ENCODE measurements around the gene PTGR3. TPM values are rescaled to one million over a fixed set of nuclear protein-coding genes. Genes with fewer than 3 reads are reported as not detected.

The PTGR3 gene
- total RNA-seq, 1 experiment from 2014 or later: 12.2 TPM

GRCh38 chr18:75183973-75184493, 24.9 kb downstream of the PTGR3 start:
- no peak for DNase-seq
- Histone ChIP-seq H3K9me3 (replicated peaks) (no peaks in the 10 kb centered on the region), H3K4me3 (no peak overlapping the region), H3K36me3 (no peaks in the 10 kb centered on the region), H3K27me3 (no peaks in the 10 kb centered on the region), H3K4me1 (no peaks in the 10 kb centered on the region), H3K27ac (no peak overlapping the region)

- Histone ChIP-seq H3K27ac (no peak overlapping the region), H3K27me3 (no peaks in the 10 kb centered on the region), H3K4me1 (no peaks in the 10 kb centered on the region), H3K9me3 (replicated peaks) (no peaks in the 10 kb centered on the region), H3K4me3 (no peak overlapping the region), H3K36me3 (no peaks in the 10 kb centered on the region)
- DNase-seq: no peak
Observed at GRCh38 chr18:75183524-75183923, 25.4 kb downstream of the PTGR3 start.

GRCh38 chr18:75179819-75180600, 28.9 kb downstream of the PTGR3 start:
- no peak overlapping the region for H3K27ac ChIP-seq
- H3K36me3 ChIP-seq: no peaks in the 10 kb centered on the region
- DNase-seq: no peak
- no peak overlapping the region for H3K4me3 ChIP-seq
- H3K9me3 ChIP-seq (replicated peaks): no peaks in the 10 kb centered on the region
- H3K4me1 ChIP-seq: no peaks in the 10 kb centered on the region
- H3K27me3 ChIP-seq: no peaks in the 10 kb centered on the region

GRCh38 chr18:75178376-75178775, 30.6 kb downstream of the PTGR3 start:
- no peak overlapping the region for H3K27ac ChIP-seq
- DNase-seq: no peak
- H3K4me3 ChIP-seq: no peak overlapping the region
- H3K27me3 ChIP-seq: no peaks in the 10 kb centered on the region
- H3K9me3 ChIP-seq (replicated peaks): no peaks in the 10 kb centered on the region
- H3K36me3 ChIP-seq: no peaks in the 10 kb centered on the region
- H3K4me1 ChIP-seq: peaks cover 8% of the 10 kb centered on the region

GRCh38 chr18:75176849-75177248, 32.1 kb downstream of the PTGR3 start:
- Histone ChIP-seq H3K27me3 (no peaks in the 10 kb centered on the region), H3K27ac (no peak overlapping the region), H3K36me3 (no peaks in the 10 kb centered on the region), H3K9me3 (replicated peaks) (no peaks in the 10 kb centered on the region), H3K4me3 (no peak overlapping the region), H3K4me1 (peaks cover 10% of the 10 kb centered on the region)
- no peak for DNase-seq

GRCh38 chr18:75173738-75174137, 35.2 kb downstream of the PTGR3 start:
- H3K9me3 ChIP-seq (replicated peaks): no peaks in the 10 kb centered on the region
- H3K27ac ChIP-seq: peak overlapping the region; percentile 23; the same call in 1 of the 2 replicates
- peaks cover 10% of the 10 kb centered on the region for H3K4me1 ChIP-seq
- no peaks in the 10 kb centered on the region for H3K27me3 ChIP-seq
- H3K4me3 ChIP-seq: no peak overlapping the region
- peak; percentile 33 to 68 for DNase-seq
- no peaks in the 10 kb centered on the region for H3K36me3 ChIP-seq

GRCh38 chr18:75173125-75173432, 35.9 kb downstream of the PTGR3 start:
- H3K27me3 ChIP-seq: no peaks in the 10 kb centered on the region
- H3K27ac ChIP-seq: no peak overlapping the region
- H3K36me3 ChIP-seq: no peaks in the 10 kb centered on the region
- peaks cover 10% of the 10 kb centered on the region for H3K4me1 ChIP-seq
- peak in 1 of 2 experiments; percentile 13 for DNase-seq
- H3K9me3 ChIP-seq (replicated peaks): no peaks in the 10 kb centered on the region
- H3K4me3 ChIP-seq: no peak overlapping the region

- Histone ChIP-seq H3K27me3 (no peaks in the 10 kb centered on the region), H3K4me1 (peaks cover 10% of the 10 kb centered on the region), H3K27ac (no peak overlapping the region), H3K4me3 (no peak overlapping the region), H3K36me3 (no peaks in the 10 kb centered on the region), H3K9me3 (replicated peaks) (no peaks in the 10 kb centered on the region)
- DNase-seq: no peak
Observed at GRCh38 chr18:75172299-75173124, 36.4 kb downstream of the PTGR3 start.

GRCh38 chr18:75170916-75171315, 38.0 kb downstream of the PTGR3 start:
- H3K4me1 ChIP-seq: peaks cover 10% of the 10 kb centered on the region
- H3K36me3 ChIP-seq: no peaks in the 10 kb centered on the region
- no peak for DNase-seq
- H3K27ac ChIP-seq: no peak overlapping the region
- H3K9me3 ChIP-seq (replicated peaks): no peaks in the 10 kb centered on the region
- H3K27me3 ChIP-seq: no peaks in the 10 kb centered on the region
- H3K4me3 ChIP-seq: no peak overlapping the region

GRCh38 chr18:75170022-75170789, 38.7 kb downstream of the PTGR3 start:
- H3K27me3 ChIP-seq: no peaks in the 10 kb centered on the region
- no peaks in the 10 kb centered on the region for H3K9me3 ChIP-seq (replicated peaks)
- no peaks in the 10 kb centered on the region for H3K36me3 ChIP-seq
- no peak overlapping the region for H3K27ac ChIP-seq
- DNase-seq: no peak
- H3K4me3 ChIP-seq: no peak overlapping the region
- H3K4me1 ChIP-seq: peaks cover 10% of the 10 kb centered on the region

- Histone ChIP-seq H3K9me3 (replicated peaks) (no peaks in the 10 kb centered on the region), H3K4me3 (no peak overlapping the region), H3K36me3 (no peaks in the 10 kb centered on the region), H3K27me3 (no peaks in the 10 kb centered on the region), H3K4me1 (peaks cover 10% of the 10 kb centered on the region), H3K27ac (no peak overlapping the region)
- DNase-seq: no peak
Observed at GRCh38 chr18:75169411-75169810, 39.5 kb downstream of the PTGR3 start.

GRCh38 chr18:75168619-75169018, 40.3 kb downstream of the PTGR3 start:
- Histone ChIP-seq H3K27me3 (no peaks in the 10 kb centered on the region), H3K27ac (no peak overlapping the region), H3K9me3 (replicated peaks) (no peaks in the 10 kb centered on the region), H3K36me3 (no peaks in the 10 kb centered on the region), H3K4me3 (no peak overlapping the region), H3K4me1 (peaks cover 5% of the 10 kb centered on the region)
- no peak for DNase-seq

- no peaks in the 10 kb centered on the region for H3K27me3 ChIP-seq
- no peak overlapping the region for H3K27ac ChIP-seq
- H3K36me3 ChIP-seq: no peaks in the 10 kb centered on the region
- H3K9me3 ChIP-seq (replicated peaks): no peaks in the 10 kb centered on the region
- DNase-seq: no peak
- H3K4me1 ChIP-seq: no peaks in the 10 kb centered on the region
- H3K4me3 ChIP-seq: no peak overlapping the region
Observed at GRCh38 chr18:75167759-75168618, 41.0 kb downstream of the PTGR3 start.

- no peaks in the 10 kb centered on the region for H3K9me3 ChIP-seq (replicated peaks)
- no peak for DNase-seq
- no peaks in the 10 kb centered on the region for H3K36me3 ChIP-seq
- H3K27me3 ChIP-seq: no peaks in the 10 kb centered on the region
- no peak overlapping the region for H3K4me3 ChIP-seq
- no peak overlapping the region for H3K27ac ChIP-seq
- H3K4me1 ChIP-seq: no peaks in the 10 kb centered on the region
Observed at GRCh38 chr18:75167137-75167536, 41.8 kb downstream of the PTGR3 start.

Data from SJCRH30 (cell line).